ENCODE data around the gene F7.

- TF ChIP-seq POLR2A (IDR thresholded peaks at IDR 0.05; ENCODE audit: low read length) (no peak), GATA1 (IDR thresholded peaks at IDR 0.05; ENCODE audit: low read depth, low read length) (no peak)
Observed at GRCh38 chr13:113157206-113157928, 51.8 kb downstream of the F7 start.
